HG02763 (cell line): Measurements from ENCODE around the gene THYN1.
"Not testable (repeated sequence)": the region's sequence is repeated elsewhere in the genome, so short reads cannot be mapped to it uniquely, and the experiment has no call there.

ENCODE experiments used
- ATAC-seq: cut with Tn5 transposase; IDR thresholded peaks from one replicate; pipeline ENCODE4 v1.9.1; 2021; ENCODE audit warnings: mild to moderate bottlenecking, moderate library complexity; ENCODE audit not compliant: unreplicated experiment

The THYN1 gene

DNA sequence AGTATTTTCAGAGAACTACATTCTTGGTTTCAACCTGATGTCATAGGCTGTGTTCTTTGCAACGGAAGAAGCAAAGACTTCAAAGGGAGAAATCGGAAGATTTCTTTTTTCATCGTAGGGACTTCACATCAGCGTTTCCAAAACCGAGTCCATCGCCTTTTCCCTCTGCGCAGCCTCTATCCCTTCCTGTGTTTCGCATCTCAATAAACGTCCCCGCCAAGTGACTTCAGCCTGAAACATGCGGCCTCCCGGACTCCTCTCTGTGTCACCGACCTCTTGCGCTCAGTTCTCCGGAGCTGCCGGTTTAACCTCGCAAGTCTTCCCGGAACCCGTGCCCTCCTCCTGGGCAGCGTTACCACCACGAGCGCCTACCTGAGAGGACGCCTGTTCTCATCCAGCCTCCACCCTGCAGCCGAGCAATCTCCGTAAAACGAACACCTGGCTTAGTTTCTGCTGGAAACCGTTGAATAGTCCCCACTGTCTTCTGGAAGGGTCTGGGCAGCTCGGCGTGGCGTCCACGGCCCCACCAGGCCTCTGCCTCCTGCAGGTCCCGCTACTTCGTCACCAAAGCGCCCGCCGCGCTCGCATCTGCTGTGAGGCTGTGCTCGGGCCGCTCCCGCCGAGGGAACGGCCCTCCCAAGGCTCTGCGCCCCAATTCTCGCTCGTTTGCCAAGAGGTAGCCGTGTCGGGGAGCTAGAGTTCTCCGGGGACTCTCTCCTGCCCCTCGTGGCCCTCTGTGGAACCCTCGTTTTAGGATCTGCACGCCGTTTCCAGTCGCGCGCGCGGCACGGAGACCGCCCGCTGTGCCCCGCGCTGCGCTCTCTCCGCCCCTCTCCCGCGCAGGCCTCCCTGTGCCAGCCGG is 22.6 kb upstream of the THYN1 start, which contains the start of gene GLB1L3:
Gene GLB1L3, plus strand, starts transcription at position 846 of the 862 bp plus-strand sequence. CDS start 362 bp downstream, outside the sequence.
- ATAC-seq, result no peak

DNA sequence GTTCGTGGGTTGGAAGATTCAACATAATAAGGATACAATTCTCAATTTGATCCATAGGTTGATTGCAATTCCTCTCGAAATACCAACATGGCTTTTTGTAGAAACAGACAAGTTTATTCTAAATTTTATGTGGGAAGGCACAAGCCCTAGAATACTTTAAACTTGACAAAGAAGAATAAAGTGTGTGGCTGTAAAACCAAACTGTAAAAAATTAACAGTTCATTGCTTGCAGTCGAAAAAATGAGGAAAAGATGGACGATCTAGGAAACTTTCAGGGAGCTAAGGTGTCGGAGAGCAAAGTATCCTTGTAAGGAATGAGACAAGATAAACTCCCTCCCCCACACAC is 22.0 kb upstream of the THYN1 start:
- no peak for ATAC-seq

DNA sequence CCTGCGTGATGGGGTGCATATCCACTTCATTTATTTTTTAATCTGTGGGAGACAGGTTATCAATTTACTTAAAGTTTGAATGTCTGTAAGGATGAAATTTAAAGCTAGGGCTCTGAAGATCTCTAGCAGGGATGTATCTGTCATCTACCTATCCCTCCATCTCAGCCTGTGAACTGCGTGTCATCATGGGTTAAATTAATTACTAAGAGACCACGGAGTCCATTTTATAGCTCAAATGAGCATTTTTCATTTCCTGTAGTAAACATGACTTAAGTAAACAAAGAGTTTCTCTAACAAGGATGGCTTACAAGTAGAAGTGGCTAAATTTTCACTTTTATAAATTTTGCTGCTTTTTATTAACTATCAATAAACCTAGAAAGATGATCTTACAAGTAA is 20.2 kb upstream of the THYN1 start:
- no peak for ATAC-seq

DNA sequence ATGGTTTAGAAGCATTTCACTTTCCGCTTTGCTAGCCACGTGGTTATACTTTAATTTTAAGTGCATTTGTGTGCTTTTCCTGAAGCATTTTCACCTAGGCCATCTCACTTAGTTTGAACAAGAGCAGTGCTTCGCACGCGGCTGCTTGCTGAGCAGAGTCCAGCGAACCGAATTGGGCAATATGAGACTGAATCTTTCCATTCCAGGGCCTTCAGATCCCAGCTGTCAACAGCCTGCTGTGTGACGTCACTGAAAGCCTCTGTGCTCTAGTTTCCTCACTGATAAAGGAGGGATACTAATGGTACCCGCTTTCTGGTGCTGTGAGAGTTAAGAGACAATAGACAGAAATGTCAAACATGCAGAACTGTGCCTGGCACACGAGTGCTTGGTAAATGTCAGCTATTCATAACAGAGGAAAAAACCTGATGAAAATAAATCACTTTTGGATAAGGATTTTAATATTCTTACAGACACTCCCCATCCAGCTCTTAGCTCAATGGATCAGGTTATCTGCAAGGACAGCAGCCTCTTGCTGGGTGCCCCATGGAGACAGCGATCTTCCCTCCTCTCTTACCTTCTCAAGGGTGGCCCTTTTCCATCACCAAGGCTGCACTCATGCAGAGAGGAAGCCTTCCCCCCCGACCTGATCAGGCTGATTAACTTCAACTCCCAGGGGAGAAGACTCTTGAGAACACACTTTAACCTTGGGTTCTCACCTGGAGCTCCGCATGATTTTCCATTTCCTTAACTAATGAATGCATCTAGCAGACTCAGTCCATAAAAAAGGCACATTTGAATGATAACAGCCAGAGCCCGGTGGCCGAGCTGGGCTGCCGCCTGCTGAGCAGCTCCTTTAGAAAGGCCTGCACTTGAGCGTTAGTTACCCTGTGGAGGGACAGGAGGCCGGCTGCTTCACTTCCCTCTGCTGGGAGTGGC is 19.5 kb upstream of the THYN1 start:
- ATAC-seq, result no peak

DNA sequence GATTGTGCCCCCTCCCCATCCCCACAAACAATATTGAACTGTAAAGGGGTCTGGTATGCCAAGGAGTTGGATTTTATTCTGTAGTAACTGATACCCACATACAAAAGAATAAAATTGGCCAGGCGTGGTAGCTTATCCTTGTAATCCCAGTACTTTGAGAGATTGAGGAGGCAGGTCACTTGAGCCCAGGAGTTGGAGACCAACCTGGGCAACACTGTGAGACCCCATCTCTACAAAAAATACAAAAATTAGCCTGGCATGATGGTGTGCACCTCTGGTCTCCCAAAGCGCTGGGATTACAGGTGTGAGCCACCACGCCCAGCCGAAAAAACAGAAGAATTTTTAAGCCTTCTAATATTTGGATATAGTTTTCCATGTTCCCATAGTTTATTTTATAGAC is 18.8 kb upstream of the THYN1 start:
- ATAC-seq, result no peak

DNA sequence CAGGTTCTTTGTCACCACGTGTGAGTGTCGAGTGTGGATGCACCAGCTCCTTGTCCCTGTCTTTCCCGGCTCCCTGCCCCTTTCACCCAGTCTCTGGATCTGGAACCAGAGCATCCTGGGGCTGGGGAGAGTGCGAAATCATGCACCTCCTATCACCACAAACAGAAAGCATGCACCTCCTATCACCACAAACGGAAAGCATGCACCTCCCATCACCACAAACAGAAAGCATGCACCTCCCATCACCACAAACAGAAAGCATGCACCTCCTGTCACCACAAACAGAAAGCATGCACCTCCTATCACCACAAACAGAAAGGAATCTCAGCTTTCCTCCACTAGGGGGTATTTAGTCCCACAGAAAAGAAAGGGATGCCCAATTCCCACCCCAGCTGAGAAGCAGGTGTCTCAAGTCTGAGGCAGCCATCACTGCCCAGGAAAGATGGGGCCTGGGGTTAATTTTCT is 17.1 kb upstream of the THYN1 start:
- no peak for ATAC-seq

DNA sequence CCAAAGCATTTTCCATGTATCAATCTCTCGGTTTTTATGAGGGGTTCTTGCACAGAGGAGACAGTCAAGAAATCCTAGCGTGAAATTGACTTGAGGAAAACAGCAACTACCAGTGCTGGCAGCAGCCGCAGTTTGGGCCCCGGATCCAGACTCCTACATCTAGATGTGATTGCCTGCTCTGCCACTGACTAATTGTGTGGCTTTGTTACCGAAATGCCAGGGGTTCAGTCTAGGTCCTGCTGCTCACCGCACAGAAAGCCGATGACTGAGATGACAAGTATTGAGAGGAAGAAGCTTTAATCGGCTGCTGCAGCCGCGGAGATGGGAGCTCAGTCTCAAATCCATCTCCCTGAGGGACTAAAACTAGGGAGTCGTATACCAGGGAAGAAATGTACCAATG is 14.8 kb upstream of the THYN1 start:
- no peak for ATAC-seq

DNA sequence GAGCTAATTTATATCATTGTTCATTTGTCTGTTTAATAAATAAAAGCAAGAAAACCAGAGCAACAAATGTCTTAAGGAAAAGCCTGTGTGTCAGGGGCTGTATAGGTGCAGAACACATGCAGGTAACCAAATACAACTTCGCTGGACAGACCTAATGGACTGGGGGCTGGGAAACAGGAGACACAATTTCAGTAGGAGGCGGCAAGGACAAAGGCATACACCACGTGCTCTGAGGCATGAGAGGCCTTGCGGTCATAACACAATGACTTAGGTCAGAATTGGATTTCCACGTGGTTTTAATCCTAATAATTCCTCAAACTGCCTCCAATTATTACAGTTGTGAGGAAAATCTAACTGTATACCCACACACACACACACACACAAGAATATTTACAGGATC is 14.3 kb upstream of the THYN1 start:
- no peak for ATAC-seq

DNA sequence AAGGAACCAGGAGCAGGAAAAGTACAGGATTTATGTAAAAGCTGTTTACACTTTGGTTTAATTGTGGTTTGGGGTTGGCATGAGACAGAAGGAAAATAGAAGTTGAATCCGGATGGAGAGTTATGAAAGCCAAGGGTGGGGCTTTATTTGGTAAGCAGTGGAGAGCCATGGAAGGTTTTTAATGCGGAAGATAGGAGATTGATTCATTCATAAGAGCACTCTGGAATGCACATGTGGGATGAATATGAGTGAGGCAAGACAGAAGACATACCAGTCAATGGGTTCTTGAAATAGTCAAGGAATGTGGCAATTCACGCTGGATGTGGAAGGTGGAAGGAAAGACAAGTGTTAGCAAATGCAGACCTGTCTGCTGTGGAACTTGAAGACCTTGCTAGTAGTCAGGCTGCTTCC is 13.7 kb upstream of the THYN1 start:
- ATAC-seq, result no peak

DNA sequence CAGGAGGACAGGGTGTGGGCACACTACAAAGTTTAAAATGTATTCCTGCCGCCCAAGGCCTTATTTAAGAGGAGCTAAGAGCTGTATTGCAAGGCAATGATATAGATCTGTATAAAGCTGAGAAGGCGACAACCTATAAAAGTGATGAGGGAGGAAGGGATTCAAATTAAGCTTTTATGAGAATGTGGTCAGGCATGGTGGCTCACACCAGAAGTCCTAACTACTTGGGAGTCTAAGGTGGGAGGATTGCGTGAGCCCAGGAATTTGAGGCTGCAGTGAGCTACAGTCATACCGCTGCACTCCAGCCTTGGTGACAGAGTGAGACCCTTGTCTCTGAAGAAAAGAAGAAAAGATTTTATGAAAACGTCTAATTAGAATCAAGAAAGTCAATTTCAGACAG is 13.3 kb upstream of the THYN1 start:
- ATAC-seq, result no peak

DNA sequence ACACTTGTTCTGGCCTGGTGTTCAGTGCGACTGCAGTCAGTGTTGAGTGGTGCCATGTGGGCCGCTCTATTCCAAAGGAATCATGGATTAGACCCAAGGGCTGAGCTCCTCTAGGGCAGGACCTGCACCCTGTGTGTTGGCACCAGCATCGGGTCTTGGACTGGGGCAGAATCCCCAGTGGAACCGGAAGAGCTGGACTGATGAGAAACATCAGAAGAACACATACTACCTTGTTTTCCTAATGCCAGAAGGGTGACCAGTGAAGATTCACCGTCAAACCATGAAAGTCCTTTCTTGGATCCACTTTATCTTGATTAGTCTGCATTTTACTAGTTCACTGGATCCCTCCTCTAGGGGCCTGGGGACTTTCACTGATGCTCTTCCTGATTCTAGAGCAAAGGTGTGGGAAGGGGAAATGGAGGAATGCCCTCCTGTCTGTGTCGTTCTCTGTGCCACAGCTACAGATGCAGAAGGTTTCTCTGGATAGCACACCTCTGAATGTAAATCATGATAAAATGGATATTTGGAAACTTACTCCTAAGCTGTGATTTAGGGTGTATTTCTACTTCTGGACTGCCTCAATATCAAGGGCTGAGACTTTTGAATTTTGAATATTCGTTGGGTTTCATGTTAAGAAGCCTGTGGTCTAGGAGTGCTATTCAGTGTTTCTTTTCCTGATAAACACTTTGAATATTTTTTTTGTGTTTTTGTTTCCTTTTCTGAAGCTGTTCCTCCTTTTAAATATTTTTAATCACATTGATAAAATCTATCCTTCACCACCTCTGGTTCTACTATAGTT is 12.0 kb upstream of the THYN1 start:
- no peak for ATAC-seq

DNA sequence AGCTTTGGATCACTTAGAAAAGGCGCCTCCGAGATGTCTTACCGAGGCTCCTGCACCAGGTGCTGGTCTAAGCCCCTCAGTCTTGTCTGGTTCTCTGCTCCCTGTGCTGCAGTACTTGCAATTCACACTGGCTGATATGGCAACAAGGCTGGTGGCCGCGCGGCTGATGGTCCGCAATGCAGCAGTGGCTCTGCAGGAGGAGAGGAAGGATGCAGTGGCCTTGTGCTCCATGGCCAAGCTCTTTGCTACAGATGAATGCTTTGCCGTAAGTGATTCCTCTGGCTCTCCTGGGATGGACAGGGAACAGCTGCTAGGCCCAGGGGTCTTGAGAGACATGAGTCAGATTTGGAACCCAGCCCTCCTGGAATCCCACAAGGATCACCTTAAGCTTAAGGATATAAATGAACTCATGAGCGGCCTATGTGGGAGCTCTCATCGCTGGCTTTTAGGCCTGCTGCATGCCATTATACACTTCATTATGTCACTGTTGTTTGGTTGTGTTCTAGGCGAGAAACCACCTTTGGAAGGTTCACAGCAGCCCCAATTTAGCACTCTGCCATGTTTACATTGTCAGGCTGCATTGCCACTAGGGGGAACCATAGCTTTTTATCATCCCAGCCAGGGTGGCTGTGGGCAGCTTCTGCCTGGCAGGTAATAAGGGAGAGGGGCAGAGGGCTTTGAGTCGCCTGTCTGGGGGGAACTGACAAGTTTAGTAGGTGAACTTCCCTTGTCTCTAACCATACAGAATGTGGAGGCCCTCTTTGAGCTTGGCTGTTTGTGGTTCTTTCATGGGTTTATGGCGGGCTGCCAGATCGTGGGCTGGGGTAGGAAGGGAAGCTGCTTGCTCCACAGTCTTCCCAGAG is 8.7 kb upstream of the THYN1 start:
- ATAC-seq, result no peak

DNA sequence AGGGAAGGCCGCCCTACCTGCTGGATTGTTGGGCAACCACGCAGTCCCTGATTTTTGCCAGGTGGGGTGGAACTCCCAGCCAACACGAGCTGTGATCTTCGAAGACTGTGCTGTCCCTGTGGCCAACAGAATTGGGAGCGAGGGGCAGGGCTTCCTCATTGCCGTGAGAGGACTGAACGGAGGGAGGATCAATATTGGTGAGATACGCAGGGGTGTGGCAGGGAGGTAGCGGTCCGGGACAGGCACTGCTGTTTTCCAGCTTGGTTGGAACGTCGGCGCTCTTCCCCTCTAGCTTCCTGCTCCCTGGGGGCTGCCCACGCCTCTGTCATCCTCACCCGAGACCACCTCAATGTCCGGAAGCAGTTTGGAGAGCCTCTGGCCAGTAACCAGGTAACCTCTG is 7.8 kb upstream of the THYN1 start:
- ATAC-seq, result no peak

DNA sequence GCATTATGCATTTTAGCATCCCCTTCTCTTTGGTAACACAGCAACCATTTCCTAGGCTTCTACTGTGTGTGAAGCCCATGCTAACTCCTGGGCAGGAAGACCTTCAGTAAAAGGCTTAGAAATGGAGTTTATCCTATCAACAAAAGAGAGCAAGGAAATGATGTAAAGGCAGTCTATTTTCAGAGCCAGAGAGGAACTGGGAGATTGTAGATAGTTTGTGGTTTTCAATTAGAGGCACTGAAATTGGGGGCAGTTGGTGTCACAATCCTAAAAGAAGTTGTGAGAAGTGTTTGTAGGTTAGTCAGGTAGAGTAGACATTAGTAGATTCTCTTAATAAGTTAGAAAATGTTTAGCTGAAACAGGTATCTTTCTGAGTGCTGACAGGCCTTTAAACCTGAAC is 7.4 kb upstream of the THYN1 start:
- ATAC-seq, result no peak

DNA sequence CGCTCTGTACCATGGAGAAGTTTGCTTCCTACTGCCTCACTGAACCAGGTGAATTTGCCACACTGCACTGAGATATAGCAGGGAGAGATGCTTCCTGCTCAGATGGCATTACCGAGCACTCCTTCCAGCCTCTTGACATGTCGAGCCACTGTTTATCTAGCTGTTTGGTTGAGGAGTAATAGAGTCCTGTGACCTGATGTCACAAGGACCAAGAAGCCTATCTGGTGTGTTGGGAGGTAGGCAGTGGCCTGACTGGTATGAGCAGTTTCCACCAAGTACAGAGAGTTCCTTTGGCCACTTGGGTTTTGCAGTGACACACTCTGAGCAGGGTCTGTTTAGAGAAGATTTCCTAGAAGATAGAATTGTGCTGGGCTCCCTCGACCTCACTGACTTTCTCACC is 5.4 kb upstream of the THYN1 start:
- no peak for ATAC-seq

DNA sequence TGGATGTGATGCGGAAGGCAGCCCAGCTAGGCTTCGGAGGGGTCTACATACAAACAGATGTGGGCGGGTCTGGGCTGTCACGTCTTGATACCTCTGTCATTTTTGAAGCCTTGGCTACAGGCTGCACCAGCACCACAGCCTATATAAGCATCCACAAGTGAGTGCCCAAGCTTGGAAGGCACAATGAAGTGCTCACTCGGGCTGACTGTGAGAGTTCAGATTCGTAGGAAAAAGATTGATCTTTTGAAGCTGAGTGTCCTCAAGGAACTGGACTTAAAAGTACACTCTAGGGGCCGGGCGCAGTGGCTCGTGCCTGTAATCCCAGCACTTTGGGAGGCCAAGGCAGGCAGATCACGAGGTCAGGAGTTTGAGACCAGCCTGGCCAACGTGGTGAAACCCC is 3.9 kb upstream of the THYN1 start:
- ATAC-seq, result no peak

DNA sequence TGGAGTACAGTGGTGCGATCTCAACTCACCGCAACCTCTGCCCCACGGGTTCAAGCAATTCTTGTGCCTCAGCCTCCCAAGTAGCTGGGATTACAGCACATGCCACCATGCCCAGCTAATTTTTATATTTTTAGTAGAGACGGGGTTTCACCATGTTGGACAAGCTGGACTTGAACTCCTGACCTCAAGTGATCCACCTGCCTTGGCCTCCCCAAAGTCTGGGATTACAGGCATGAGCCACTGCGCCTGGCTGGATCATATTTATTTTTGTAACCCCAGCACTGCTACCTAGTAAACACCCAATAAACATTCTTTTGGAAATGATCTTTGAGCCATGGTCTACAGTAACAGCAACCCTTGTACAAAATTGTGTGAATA is 2.0 kb upstream of the THYN1 start:
- ATAC-seq, result not testable (repeated sequence)

DNA sequence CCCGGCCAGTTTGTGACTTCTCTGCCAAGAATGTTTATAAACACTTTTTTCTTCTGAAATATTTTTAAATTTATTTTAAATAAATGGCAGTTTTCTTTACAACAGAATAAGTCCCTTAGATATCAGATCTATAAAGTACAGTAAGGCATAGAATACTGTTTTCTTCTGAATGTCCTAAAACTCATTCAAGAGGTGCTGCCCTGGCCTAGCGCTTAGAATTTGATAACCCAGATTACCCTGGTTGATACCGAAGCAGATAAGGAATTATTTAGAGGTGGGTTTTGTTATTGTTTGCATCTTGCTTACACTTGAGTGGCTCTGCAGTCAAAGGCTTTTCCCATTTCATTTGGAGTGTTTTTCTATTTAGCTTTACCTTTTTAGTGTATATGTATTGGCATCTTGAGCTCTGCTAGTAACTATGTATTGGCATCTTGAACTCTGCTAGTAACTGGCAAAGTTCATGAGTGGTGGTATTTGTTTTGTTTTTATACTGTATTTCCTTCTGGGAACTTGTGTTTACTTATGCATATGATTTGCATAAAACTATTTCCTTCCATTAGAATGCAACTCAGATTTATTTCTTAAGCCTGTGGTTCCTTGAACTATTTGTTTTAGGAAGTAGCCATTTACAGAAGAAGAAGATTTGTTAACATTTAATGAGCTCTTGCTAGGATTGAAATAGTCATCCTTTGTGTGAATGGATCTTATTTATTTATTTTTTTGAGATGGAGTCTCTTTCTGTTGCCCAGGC is 1.5 kb upstream of the THYN1 start:
- ATAC-seq, result no peak
